CD4-positive, alpha-beta T cell treated with Interleukin-15 for 4 hours (primary cell): Measurements from ENCODE around the gene COL23A1.

ENCODE experiments used
- DNase-seq: peaks from one replicate; pipeline ENCODE4 v3.0.0-alpha.2; 2020; ENCODE audit warnings: low spot score

Gene COL23A1

DNA sequence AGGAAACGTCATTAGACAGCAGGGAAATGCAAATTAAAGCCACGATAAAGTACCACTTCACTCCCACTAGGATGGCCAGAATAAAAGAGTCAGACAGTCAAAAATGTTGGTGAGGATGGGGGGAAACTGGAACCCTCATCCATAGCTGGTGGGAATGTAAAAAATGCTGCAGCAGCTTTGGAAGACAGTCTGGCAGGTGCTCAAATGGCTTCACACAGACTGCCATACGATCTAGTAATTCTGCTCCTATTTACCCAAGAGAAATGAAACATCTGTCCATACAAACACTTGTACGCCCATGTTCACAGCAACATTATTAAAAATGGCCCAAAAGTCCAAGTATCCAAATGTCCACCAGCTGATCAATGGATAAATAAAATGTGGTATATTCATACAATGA is 198.7 kb downstream of the COL23A1 start:
- DNase-seq, result no peak

DNA sequence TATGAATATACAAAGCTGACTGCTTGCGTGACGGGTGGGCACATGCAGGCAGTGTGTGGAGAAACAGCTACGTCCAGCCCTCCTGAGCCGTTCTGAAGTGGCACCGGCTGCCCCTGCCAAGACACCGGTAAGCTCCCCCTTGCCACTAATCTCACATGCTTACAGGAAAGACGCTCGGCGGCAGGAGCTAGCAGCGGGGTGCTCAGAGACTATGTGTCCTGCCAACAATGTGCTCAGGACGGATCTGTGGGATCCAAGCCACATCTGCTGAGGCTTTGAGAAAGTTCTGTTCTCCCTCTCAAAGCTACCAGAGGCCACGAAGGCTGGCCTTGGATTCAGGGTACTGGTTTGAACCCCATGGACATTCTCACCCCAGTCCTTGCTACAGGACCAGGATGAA is 200.4 kb downstream of the COL23A1 start:
- DNase-seq, result no peak

DNA sequence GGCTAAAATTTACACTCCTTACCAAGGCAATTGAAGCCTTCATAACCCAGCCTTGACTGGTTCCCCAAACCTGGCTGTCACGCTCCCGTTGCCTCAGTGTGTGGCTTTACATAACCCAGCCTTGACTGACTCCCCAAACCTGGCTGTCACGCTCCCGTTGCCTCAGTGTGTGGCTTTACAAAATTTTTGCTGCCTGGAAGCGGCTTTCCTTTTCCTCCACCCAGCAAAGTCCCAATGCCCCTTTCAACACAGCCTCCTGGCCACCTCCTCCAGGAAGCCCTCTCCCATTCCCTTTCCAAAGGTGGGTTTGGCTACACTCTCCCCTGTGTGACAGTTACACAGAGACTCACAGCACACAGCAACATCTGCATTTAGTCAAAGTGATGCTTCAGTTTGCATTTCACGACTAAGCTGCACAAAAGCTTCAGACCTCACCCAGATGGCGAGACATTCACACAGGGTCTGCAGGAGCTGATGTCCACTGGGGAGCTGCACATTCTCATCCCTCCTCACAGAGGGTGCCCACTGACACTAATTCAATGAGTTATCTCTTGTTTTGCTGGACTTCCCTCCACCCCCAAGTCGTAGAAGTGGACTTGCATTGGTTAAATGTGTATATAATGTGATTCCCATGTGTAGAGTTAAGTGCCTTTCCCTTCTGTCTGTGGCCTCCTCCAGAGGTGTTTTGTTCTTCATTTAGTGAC is 201.0 kb downstream of the COL23A1 start:
- no peak for DNase-seq

DNA sequence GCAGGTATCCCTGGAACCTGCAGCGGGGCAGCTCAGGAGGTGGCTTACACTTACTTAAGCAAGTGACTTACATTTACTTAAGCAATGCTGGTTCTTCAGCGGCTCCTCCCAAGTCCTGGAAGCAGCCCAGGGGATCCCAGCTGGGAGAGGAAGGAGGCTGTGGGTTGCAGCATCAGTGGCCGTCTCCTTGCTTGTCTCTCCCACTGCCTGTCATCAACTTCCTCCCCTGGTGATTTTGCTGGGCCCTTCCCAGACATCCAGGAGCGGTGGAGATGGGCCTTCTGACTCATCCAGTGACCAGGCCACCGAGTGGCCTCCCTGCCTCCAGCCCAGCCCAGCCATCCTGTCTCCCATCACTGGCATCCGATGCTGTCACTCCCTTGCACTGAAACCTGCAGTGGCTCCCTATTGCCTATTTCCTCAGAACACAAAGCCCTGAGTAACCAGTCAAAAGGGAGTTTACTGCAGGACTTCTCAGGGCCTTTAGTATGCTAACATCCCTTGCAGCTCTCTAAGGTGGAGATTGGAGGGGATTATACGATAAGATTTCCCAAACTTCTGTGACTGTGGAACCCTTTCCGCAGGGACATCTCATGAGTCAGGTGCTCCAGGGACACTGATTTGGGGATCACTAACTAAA is 201.7 kb downstream of the COL23A1 start:
- no peak for DNase-seq

DNA sequence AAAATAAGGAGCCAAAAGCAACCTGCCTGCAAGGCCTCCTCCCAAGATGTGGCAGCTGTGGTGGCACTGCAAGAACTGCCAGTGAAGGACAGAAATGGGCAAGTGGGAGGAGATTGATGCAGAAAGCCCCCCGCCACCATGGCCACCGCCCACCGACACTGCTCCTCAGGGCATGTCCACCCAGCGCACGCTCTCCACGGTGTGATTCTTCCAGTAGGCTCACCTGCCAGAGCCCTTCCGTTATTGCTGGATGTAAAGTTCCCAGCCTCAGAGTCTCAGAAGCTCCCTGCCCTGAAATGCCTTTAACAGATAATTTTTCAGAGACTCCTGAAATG is 202.4 kb downstream of the COL23A1 start:
- no peak for DNase-seq

DNA sequence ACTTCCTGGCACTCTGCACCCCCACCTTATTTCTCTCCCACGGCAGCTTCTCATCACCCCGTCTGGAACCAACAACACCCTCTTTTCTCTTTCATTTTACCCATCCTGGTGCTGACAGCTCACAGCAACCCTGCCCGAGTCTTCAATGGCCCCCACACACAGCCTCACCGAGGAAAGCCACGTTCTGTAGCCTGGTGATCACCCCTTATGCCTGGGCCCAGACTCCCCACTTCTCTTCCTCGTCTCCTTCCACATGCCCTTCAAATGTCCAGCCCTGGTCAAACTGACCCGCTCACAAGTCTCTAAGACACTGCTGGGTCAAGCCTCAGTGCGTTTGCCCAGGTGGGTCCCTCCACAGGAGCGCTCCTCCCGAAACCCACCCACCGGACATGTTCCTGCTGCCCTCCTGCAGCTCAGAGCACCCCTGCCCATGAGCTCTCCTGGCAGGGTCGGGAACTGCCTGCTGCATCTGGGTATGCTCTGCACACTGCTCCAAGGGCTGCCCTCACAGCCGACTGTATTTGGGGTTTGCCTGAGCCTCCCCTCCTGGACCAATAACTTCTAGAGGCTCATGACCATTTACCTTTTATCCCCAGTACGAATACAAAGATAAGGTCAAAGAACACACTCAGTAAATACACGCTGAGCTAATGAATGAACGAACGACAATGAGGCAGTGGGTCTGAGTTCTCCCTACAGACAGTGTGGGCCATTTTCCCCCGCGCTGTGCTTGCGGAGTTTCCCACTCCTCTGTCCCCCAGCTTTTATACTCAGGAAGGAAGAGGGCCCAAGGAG is 202.9 kb downstream of the COL23A1 start:
- no peak for DNase-seq

DNA sequence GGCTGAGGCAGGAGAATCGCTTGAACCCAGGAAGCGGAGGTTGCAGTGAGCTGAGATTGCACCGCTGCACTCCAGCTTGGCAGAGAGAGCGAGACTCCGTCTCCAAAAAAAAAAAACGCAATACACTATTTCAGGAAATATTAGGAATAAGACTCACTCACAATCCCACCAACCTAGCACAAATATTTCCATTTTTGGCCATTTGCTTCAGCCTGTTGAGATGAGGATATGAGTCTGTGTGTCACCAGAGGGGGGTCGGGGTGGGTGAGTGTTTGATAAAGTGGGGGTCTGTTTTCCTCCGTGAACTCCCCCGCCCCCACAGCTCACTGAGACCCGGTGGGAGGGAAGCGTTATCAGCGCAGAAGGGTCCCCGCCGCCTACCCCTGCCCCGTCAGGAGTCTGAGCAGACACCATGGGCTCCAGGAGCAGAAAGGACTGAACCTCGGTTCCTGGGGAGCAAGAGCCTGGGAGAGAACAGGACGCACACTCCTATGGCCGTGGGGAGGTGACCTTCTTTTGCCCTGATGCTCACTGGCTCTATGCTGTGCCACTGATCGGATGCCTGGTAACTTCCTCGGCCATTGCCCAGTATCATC is 203.8 kb downstream of the COL23A1 start:
- DNase-seq, result no peak

DNA sequence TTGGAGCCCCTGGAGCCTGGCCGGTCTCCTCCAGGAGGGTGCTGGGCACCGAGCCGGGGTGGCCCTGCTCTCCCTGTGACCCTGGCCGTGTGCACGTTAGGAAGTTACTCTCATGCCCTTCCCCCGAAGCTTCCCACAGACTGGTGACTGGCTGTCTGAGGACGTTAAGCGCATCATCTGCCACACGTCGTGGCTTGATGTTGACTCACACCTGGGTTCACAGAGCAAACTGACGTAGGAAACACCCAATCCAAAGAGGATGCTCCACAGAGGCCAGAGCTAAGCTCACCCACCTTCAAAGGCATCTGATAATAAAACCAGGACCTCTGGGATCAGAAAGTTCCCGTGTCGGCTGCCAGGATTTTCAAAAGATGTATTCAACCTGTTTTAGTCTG is 204.7 kb downstream of the COL23A1 start:
- no peak for DNase-seq

DNA sequence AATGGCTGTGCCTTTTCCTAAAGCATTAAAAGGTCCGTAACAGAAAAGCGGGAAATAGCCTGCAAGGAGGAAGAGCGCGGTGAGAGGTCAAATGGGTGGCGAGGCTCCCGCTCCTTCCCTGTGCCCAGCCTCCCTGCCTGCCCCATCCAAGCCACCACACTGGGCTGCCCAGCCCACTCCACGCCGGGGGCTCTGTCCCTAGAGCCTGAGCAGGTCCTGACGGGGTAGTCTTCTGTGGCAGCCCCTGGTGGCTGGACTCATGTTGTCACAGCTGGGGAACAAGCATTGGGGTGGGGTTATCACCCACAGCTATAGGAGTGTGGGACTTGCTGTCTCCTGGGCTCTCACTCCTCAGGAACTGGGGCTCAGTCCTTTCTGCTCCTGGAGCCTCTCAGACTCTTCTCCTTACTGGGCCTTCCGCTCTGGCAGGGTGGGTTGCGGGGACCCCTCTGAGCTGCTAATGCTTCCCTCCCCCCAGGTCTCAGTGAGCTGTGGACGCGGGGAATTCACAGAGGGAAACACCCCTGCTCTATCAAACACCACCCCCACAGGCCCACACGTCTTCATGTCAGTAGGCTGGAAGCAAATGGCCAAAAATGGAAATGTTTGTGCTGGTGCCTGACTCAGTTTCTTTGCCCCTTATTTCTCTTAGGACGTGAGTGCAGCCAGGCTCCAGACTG is 205.2 kb downstream of the COL23A1 start:
- no peak for DNase-seq

DNA sequence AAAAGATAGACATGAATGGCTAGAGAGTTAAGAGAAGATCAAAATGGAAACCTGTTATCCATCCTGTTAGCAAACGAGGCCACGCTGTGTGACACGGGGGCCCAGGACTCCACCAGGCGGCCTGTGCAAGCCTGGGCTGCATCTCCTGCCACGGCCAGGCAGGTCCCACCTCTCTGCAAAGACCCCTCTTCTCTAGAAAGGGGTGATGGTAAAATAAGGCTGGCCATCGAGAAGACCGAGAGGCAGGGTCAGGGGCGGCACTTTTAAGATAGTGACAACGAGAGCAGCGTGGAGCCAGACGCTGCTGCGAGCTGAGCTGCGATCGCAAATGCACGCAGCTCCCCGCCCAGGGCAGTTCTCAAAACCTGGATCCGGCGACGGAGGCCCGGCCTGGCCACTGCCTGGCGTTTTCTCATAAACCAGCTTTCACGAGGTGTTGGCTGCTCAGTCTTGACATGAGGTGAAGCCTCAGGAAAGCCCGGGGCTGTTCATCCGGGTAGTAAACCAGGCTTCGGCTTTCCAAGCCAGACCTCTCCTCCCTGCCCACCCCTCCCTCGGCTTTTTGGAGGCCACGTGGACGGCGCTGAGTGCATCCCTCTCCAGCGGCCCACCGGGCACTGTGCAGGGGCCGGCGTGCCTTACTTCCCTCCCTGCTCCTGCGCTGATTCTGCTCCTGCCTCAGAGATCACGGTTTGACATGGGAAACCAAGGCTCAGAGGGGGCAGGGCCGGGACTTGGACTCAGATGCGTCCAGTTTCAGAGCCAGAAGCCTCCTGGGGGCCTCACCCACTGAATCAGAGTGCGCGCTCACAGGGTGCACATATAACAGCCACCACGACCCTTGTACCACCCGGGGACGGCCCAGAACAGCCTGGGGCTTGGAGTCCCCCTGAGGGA is 206.0 kb downstream of the COL23A1 start:
- DNase-seq, result no peak

DNA sequence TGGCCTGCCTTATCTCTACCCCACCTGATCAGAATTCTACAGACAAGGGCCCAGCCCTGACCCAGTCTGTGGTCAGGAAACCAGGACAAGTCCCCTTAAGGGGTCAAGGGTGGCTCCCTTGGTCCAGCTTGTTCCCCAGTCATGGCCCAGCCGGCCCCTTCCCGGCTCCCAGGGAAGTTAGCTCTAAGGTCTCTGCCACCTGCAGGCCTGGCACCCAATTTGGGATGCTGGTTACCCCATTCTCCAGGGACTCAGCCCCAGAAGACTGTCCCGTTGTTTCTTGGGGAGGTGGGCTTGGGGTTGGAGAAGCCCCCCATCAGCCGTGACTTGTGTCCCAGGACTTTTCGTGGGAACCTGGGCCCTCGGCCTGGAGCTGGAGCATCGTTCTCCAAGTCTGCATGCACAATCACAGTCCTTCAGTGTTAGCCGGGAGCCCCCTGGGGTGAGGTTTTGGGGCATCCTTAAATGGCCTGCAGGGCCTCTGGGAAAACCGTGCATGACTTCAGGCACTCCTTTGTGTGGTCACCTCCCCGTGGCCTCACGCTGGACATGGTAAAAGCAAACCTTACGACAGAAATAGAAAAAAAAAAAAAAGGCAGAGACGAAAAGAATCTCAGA is 206.8 kb downstream of the COL23A1 start:
- no peak for DNase-seq

DNA sequence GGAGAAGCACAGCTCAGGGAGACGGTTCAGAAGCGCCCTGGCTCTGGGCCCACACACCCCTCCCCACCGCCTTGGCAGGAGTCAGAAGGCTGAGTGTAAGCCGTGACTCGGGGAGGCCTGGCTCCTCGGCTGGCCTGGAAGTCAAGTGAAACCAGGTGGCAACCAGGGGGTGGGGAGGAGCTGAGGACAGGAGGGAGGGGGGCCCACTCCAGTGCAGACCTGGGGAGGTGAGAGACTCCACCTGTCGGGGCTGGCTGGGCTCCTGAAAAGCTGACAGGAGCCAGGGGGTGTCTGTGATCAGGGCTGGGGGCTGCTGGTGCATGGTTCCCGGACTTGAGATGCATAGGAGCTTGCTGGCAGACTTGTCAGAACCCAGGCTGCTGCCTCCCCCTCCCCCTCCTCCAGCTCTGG is 207.4 kb downstream of the COL23A1 start:
- no peak for DNase-seq

DNA sequence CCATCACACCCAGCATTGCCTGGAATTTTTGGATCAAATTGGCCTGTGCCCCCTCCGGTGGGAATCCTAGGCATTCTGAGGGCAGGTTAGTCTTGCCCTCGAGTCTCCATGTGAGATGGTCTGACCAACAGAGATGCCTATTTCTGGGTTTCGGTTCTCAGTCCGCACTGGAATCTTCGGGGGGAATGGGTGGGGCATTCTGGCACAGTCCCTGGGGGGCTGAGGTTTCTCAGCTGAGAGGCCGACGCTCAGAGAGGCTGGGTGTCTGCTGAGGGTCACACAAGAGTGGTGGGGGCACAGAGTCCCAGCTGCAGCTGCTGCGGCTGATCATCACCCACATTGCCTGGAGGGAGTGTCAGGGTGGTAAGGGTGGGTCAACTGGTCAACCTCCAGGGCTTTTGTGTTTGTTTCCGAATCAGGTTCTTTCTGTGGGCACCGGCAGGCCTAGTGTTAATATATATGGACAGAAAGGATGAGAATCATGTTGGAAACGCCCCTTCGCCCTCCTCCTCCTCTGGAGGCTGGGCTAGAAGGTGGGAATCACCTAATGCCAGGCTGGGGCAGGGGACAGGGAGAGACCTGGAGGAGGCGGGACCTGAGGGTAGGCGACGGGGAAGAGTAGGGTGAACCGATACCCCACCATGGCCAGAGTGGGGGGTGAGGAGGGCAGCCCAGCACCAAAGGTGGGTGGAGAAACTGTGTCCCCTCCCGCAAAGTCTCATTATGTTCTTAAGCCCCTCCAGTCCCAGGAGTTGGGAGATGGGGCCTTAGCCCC is 208.1 kb downstream of the COL23A1 start:
- no peak for DNase-seq

DNA sequence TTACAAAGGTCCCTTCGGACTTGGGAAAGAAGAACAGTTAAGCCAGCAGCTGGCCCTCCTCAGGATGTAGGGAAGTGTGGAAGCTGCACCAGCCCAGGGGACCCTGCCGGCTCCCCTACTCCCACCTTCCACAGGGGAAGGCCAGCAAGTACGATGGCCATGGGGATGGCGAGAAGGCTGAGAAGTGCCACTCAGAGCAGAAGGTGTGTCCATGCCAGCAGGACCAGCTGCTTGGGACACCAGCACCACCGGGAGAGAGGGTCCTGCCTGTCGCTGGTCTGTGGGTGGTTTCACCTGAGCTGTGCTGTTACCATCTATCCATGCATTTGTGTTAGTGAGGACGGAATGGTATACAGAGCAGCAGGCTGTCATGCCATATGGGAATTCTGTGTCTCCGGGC is 209.0 kb downstream of the COL23A1 start:
- DNase-seq, result no peak

DNA sequence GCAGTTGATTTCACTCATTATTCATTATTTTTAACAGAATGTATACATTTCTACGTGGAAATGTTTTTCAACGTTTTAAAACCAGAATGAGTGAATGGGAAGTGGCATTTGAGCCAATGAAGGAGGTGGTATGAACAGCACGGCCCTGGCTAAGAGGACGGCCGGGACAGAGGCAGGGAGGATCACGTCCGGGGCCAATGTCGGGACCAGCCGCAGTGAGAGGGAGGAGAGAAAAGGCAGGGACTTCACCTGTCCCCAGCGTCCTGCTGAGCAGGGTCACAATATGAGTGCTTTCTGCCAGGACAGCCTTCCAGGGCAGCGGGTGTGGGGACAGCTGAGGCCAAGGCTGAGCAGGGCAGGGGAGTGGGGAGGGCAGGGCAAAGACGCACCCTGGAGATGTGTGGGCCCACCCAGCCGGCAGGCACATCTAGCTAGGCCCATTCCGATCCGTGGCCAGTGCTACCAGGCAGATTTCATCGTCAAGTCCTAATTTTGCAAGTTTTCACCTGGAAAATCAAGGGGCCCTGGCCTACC is 209.6 kb downstream of the COL23A1 start:
- DNase-seq, result no peak

DNA sequence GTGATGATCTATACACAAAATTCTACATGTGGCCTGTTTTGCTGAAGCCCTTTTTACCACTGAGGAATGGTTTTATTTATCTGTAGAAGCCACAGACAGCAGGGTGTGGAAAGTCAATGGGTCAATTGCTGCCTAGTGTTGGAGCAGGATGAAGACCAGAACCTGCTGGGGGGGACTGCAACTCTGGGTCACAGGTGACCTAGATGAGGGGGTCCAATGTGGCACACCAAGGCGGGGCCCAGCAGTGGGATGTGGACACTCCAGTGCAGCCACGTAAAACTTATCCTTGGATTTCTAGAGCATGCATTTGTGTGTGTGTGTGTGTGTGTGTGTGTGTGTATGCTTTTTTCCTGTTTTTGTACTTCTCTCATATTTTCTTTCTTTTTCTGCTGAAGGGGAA is 210.1 kb downstream of the COL23A1 start:
- no peak for DNase-seq

DNA sequence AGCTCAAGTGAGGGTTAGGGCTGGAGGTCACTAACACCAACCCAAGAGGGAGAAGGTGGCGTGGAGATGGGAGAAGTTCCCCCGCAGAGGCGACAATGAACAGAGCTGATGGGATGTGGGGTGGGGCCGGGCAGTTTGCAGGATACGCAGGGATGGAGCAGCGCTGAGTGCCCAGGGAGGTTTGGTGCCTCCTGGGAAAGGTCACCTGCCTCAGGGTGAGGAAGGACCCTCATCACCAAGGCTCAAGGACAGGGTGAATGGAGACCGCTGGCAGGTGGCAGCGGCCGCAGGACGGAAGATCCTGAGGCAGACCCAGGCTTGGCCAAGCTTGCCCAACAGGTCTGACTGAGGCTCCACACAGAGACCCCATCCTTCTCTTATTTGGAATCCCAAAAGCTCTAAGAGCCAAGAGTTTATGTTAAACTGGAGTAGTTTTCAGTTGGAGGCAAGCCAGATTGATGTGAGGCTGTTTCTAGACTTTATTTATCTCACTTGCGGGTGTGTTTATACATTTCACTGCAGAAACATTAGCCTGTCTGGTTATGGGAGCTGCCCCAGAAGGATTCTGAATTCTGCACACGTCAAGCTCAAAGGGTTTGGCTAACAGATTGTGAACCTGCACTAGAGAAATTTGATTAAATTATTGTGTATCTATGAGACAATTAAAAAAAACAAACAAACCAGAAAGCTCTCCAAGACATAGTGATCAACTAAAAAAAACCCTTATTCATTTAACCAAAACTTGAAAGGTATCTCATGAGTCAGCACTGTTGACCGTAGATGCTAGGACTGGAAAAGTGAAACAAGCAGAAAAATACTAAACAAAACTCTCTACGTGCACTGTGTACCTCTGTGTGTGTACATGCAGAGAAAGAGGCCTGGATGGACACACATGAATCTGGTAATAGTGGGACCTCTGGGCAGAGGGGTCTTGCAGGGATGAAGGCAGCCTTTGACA is 211.4 kb downstream of the COL23A1 start:
- no peak for DNase-seq

DNA sequence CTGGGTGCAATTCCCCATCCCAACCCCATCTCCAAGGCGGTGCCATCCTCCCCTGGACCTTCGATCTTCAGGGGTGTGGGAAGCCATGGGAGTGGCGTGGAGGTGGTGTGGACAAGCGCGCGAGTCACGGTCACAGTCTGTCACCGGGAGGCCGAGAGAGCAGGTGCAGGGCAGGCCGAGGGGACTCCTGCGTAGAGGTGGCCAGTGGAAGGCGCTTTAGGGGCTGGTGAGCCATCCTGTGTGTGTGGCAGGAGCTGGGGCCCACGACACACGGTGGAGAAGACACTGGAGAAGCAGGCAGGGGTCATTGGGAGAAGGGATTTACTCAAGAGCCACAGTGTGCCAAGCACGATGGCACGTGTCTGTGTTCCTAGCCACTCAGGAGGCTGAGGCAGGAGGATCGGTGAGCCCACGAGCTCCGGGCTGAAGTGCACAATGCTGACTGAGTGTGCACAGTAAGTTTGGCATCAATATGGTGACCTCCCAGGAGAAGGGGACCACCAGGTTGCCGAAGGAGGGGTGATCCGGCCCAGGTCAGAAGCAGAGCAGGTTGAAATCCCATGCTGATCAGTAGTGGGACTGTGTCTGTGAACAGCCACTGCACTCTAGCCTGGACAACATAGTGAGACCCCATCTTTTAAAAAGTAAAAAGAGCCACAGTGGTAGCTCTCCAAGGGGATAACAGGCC is 212.5 kb downstream of the COL23A1 start:
- no peak for DNase-seq
